Hepatocyte (in vitro differentiated cells): ENCODE measurements around the gene HIPK3. TPM values are rescaled to one million over a fixed set of nuclear protein-coding genes. Genes with fewer than 3 reads are reported as not detected.

ENCODE experiments used
- DNase-seq: peaks from one replicate; pipeline ENCODE4 v3.0.0-alpha.2; 2016; ENCODE audit warnings: low spot score
- H2AFZ ChIP-seq: fragments of 200-600 bp; sonication (generic); 2 replicates; pipeline ENCODE4 v1.6.0; 2016; ENCODE audit warnings: antibody characterized with exemption, mild to moderate bottlenecking
- H3K27ac ChIP-seq: fragments of 200-600 bp; sonication (generic); 2 replicates; pipeline ENCODE4 v1.5.1; 2016; ENCODE audit warnings: mild to moderate bottlenecking
- H3K27me3 ChIP-seq: fragments of 200-600 bp; sonication (generic); 2 replicates; pipeline ENCODE4 v1.6.1; 2016
- H3K36me3 ChIP-seq: fragments of 200-600 bp; sonication (generic); replicated peaks from 2 replicates; pipeline ENCODE4 v1.5.1; 2016; ENCODE audit warnings: low read depth; ENCODE audit not compliant: insufficient read depth
- H3K4me1 ChIP-seq: fragments of 200-600 bp; sonication (generic); 2 replicates; pipeline ENCODE4 v1.5.1; 2016; ENCODE audit warnings: mild to moderate bottlenecking, moderate library complexity; ENCODE audit not compliant: insufficient read depth
- H3K4me2 ChIP-seq: fragments of 200-600 bp; sonication (generic); 2 replicates; pipeline ENCODE4 v1.6.0; 2016
- H3K4me3 ChIP-seq: fragments of 200-600 bp; sonication (generic); 2 replicates; pipeline ENCODE4 v1.5.1; 2016; ENCODE audit warnings: mild to moderate bottlenecking
- H3K79me2 ChIP-seq: fragments of 200-600 bp; sonication (generic); 2 replicates; pipeline ENCODE4 v1.6.0; 2017; ENCODE audit warnings: mild to moderate bottlenecking
- H3K9me2 ChIP-seq: fragments of 200-600 bp; sonication (generic); replicated peaks from 2 replicates; pipeline ENCODE4 v1.6.0; 2017; ENCODE audit warnings: mild to moderate bottlenecking; ENCODE audit not compliant: insufficient read depth
- H3K9me3 ChIP-seq: fragments of 200-600 bp; sonication (generic); 2 replicates; pipeline ENCODE4 v1.5.1; 2016; ENCODE audit warnings: low read depth, mild to moderate bottlenecking
- H4K20me1 ChIP-seq: fragments of 200-600 bp; sonication (generic); 2 replicates; pipeline ENCODE4 v1.6.0; 2016; ENCODE audit warnings: mild to moderate bottlenecking; ENCODE audit not compliant: insufficient read depth, poor library complexity, severe bottlenecking
- EZH2 ChIP-seq: fragments of 200-600 bp; sonication (generic); IDR thresholded peaks from 2 replicates; pipeline ENCODE4 v1.6.1; 2016; ENCODE audit warnings: antibody characterized with exemption, mild to moderate bottlenecking, borderline replicate concordance
- EZH2phosphoT487 ChIP-seq: fragments of 200-600 bp; sonication (generic); IDR thresholded peaks from one replicate; pipeline ENCODE4 v1.6.1; 2018; ENCODE audit warnings: antibody characterized with exemption, mild to moderate bottlenecking, low read depth, moderate library complexity; ENCODE audit not compliant: unreplicated experiment, severe bottlenecking
- WGBS: methylation state at CpG from one replicate; pipeline ENCODE4 v1.1.6; 2016; ENCODE audit warnings: low lambda C conversion rate; ENCODE audit errors: missing lambda C conversion rate; 5-methylcytosine and 5-hydroxymethylcytosine counted together
- polyA plus RNA-seq: library from polyadenylated mRNA; unstranded; fragments of >200 nt; fragmentation: Nextera tagmentation; extraction: Ambion mirVana; gene quantifications from 2 replicates; pipeline ENCODE4 v1.2.1, GENCODE V29; 2016
- total RNA-seq: library from RNA; depleted of rRNA; stranded (reverse); fragments of >200 nt; gene quantifications from 2 replicates; pipeline ENCODE4 v1.2.3, GENCODE V29; 2014
- TF ChIP-seq, protein P1 (sequence below): fragments of 200-600 bp; sonication (generic); IDR thresholded peaks from 2 replicates; pipeline ENCODE4 v1.5.1; 2016; ENCODE audit warnings: antibody characterized with exemption, mild to moderate bottlenecking; ENCODE audit not compliant: poor library complexity

Gene HIPK3
- total and polyA plus RNA-seq, 2 experiments from 2014 or later, result 25.0 to 123 TPM

GRCh38 chr11:33307984-33308383, 50.8 kb downstream of the HIPK3 start:
- Histone ChIP-seq H4K20me1 (peaks cover 67% of the 10 kb centered on the region), H3K4me3 (no peak overlapping the region), H3K4me2 (no peak overlapping the region)

GRCh38 chr11:33309118-33309517, 51.9 kb downstream of the HIPK3 start:
- H3K27ac ChIP-seq, result no peak overlapping the region
- H4K20me1 ChIP-seq, result peaks cover 72% of the 10 kb centered on the region
- no peaks in the 10 kb centered on the region for H3K36me3 ChIP-seq
- TF ChIP-seq, protein P1, sequence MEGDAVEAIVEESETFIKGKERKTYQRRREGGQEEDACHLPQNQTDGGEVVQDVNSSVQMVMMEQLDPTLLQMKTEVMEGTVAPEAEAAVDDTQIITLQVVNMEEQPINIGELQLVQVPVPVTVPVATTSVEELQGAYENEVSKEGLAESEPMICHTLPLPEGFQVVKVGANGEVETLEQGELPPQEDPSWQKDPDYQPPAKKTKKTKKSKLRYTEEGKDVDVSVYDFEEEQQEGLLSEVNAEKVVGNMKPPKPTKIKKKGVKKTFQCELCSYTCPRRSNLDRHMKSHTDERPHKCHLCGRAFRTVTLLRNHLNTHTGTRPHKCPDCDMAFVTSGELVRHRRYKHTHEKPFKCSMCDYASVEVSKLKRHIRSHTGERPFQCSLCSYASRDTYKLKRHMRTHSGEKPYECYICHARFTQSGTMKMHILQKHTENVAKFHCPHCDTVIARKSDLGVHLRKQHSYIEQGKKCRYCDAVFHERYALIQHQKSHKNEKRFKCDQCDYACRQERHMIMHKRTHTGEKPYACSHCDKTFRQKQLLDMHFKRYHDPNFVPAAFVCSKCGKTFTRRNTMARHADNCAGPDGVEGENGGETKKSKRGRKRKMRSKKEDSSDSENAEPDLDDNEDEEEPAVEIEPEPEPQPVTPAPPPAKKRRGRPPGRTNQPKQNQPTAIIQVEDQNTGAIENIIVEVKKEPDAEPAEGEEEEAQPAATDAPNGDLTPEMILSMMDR, result no peak
- TF ChIP-seq EZH2phosphoT487 (no peak), EZH2 (no peak)
- no peaks in the 10 kb centered on the region for H3K9me3 ChIP-seq
- H2AFZ ChIP-seq, result no peak overlapping the region
- no peak overlapping the region for H3K4me3 ChIP-seq
- DNase-seq, result no peak
- 89% methylated on average over 1 of the region's 1 CpG for WGBS
- H3K4me1 ChIP-seq, result no peaks in the 10 kb centered on the region
- peaks cover 100% of the 10 kb centered on the region for H3K79me2 ChIP-seq
- no peaks in the 10 kb centered on the region for H3K27me3 ChIP-seq
- no peaks in the 10 kb centered on the region for H3K9me2 ChIP-seq
- H3K4me2 ChIP-seq, result no peak overlapping the region

More at GRCh38 chr11:33307984-33308383, 50.8 kb downstream of the HIPK3 start:
- Histone ChIP-seq H3K79me2 (peaks cover 100% of the 10 kb centered on the region), H3K36me3 (no peaks in the 10 kb centered on the region), H3K27me3 (no peaks in the 10 kb centered on the region), H3K9me3 (no peaks in the 10 kb centered on the region), H3K4me1 (no peaks in the 10 kb centered on the region), H3K9me2 (no peaks in the 10 kb centered on the region), H2AFZ (no peak overlapping the region), H3K27ac (no peak overlapping the region)
- no peak for TF ChIP-seq EZH2
- no peak for TF ChIP-seq EZH2phosphoT487
- TF ChIP-seq, protein P1, result no peak
- no peak for DNase-seq

- TF ChIP-seq EZH2phosphoT487 (no peak), EZH2 (no peak)
- TF ChIP-seq, protein P1, result no peak
- Histone ChIP-seq H4K20me1 (peaks cover 70% of the 10 kb centered on the region), H3K27ac (no peak overlapping the region), H3K9me3 (no peaks in the 10 kb centered on the region), H3K79me2 (peaks cover 100% of the 10 kb centered on the region), H3K27me3 (no peaks in the 10 kb centered on the region), H3K4me2 (no peak overlapping the region), H2AFZ (no peak overlapping the region), H3K9me2 (no peaks in the 10 kb centered on the region), H3K4me1 (no peaks in the 10 kb centered on the region), H3K36me3 (no peaks in the 10 kb centered on the region), H3K4me3 (no peak overlapping the region)
- no peak for DNase-seq
- 83% methylated on average over 9 of the region's 9 CpGs for WGBS
These were observed 53.7 kb downstream of the HIPK3 start for GRCh38 chr11:33310720-33311500.
